Activated CD4-positive, alpha-beta T cell treated with anti-CD3 and anti-CD28 coated beads, Interleukin-10, Interleukin-2, amounts not matched to agents 100 ng/mL and 50 ng/mL, durations not matched to agents 16 hours and 8 hours (primary cell): ENCODE results near the gene SLCO3A1.

ENCODE experiments used
- DNase-seq: peaks from one replicate; pipeline ENCODE4 v3.0.0-alpha.2; 2020

SLCO3A1 gene

DNA sequence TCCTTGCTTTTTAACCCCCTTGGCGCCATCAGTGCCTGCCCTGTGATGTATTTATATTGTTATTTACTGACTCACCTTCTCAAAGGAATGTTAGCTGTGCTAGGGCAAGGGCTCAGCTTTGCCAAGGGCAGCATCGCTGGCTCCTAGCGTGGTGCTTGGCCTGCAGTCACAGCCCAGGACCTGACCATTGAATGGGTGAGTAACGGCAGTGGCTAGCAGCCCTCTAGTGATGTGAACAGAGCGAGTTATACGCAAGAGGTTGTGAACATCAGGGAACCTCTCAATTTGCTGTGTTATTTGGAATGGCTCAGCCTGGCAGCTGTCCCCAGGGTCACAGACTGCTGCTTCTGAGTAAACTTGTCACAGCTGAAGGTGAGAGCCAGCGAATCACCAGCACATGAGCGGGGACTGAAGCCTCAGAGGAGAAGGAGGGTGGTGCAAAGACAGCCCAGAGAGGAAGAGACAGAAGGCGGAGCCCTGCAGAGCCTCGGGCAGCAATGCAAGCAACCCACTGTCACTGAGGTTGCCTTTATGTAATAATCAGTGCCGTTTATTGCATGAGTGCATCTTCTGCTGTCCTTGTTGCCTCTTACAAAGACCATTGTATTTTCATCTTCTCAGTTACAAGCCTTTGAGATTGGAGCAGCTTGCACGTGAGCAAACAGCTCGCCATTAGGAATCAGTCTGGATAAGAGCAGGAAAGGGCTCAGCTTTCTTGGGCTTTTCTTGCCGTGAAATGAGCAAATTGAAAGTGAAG, 158.3 kb downstream of the SLCO3A1 start:
- DNase-seq: peak; percentile 32

DNA sequence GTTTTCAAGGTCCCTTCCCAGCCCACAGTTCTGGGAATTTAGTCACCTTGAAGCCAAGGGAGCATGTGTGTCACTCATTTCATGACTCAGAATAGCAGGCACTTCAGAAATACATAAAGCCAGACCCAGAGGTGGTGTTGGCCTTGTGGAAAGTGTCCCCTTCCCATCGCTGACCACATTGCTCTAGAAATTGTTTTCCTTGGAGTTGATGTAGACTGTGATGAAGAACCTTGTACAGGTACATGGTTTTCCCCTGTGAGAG, 158.8 kb downstream of the SLCO3A1 start:
- peak; percentile 28 for DNase-seq

DNA sequence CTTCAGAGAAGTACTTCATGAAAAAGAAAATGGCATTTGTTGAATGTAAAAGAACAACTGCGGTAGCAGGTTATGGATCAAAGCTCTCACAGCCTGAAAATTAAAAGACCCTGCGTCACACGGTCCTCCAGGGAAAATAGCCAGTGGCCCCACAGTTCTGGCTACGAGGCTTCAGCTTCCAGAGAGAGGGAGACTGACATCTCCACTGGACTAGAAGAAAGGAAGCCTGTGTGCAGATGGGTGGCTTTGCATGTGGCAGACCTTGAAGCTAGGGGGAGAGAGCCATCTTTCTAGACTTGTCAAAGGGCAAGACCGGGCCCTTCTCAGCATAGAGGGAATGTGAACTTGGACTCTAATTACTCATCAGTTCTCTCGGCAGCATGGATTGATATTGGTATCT, 159.4 kb downstream of the SLCO3A1 start:
- no peak for DNase-seq

DNA sequence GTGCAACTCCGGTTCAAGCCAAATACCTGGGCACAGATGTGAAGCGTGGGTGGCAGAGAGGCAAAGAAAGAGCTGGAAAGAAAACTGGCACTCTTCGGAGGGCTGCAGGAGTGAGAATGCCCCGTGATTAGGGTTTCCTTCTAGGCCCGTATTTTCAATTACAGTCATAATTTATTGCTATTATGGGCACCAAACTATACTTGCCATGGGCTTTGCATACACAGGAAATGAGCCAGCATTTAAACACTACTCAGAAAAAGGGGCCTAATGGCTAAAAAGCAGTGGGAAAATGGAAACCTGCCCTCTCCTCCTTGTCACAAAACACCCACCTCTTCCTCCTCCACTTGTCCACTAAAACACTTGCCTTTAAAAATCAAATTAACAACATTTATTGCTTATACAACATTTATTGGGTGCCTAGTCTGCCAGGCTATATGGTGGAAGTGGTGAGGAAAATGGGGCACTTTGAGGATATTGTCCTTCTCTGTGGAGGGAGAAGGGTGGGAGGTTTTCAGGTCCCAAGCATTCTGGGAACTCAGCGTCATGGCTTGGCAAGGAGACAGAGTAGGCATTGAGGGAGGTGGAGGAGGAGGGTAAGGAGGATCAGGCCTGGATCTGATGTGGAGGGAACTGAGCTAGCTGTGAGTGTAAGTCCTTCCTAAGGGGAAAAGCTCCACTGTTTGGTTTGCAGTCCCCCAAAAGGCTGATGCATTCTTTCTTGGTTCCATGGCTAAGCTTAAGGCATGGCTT, 160.9 kb downstream of the SLCO3A1 start:
- no peak for DNase-seq

DNA sequence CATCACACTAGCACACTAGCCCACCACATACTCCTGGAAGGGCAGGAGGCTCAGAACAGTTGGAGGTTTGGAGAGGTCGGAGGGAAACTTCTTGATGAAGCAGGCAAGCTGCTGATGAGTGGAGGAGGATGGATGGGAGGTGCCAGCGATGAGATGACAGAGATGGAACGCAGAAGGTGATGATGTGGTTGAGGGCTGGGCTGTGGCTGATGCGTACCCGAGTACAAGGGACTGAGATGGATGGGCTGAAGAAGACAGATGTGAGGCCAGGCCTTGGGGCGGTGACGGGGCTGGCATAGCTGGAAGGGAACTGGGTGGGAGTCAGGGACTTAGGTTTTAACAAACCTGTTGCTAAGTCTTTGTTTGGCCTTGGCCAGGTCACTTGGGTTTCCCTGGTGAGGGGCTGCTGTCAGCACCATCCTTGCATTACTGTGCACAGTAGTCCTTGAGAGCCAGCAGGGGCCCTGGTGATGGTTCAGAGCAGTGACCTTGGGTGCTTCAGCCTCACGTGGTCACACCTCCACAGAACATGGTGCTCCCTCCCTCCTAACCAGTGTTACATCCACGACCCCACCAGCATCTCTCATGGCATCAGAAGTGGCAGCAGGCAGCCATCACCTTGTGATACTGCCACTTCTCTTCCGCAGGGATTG, 164.5 kb downstream of the SLCO3A1 start:
- DNase-seq: no peak

DNA sequence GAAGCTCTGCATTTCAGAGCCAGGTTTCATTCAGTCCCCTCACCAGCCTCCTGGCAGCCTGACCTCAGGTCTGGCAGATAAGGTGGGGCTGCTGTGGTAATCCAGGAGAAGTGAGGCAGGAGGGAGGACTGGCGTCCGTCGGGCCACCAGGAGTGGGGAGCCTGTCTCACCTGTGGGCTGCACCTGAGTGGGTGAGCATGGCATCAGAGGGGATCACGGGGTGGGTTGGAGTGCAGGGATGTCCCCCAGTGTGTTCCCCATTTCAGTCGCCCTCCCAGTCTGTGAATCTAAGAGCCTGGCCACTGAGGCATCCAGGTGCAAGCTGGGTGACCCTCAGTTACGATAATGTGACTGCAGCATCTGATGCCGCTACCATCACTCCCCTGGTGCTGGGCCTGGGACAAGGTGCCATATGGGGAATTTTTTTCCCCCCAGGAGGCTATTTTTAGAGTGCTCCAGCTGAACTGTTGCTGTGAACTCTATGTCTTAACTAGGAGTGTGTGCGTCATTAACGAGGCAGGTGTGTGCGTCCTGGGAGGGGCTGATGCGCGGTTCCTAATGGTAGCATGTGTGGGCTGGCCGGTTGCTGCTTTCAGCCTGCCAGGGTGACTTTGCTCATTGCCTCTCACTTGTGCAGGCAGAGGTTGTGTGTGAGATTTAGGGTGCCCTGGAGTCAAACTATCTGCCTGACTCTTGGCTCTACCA, 165.2 kb downstream of the SLCO3A1 start:
- no peak for DNase-seq

DNA sequence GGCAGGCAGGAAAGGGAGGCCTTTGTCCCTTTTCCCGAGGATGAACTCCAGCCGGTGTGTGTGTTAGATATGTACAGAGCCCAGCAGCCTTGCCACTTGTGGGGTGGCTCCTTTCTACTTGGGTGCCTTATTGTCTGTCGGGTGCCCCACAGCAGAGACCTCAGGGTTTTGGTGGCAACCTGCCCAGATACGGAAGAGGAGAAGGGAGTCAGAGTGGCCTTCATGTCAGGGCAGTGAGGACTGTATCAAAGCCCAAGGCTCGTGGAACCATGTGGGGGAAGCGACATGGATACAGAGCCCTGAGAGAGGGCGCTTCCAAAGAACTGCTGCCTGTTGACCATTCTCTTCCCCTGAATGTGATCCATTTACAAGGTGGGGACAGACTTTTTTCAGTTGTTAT, 166.2 kb downstream of the SLCO3A1 start:
- no peak for DNase-seq

DNA sequence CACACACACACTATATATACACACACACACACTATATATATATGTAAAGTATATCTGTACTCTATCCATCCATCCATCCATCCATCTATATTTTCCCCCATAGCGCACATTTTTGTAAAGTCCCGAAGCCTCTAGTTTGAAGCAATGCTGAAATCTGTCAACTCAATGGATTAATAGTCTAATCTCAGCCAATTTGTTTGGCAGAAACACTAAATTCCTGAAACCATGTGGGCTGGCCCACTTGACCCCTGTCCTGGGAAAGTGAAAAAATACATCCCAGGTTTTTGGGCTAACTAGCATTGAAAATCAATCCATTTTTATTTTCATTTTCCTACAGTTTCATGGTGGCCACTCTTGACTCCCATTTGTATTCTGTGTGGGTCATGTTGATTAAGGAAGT, 166.7 kb downstream of the SLCO3A1 start:
- DNase-seq: no peak

DNA sequence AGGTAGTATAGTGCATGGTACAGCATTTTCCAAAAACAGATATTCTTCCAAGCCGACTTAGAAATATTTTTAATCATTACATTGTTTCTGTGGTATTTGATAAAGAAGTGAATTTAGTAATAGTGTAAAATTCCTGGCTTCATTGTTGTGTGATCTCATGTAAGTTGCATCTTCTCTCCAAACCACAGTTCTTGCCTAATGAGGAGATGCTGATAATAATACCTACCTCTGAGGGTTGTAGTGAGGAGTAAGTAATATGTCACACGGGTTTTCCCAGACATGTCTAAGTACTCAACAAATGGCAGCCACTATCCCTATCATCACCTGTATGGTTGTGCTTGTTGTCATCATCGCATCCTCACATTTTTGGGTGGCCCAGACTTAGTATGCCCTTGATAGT, 167.3 kb downstream of the SLCO3A1 start:
- no peak for DNase-seq

DNA sequence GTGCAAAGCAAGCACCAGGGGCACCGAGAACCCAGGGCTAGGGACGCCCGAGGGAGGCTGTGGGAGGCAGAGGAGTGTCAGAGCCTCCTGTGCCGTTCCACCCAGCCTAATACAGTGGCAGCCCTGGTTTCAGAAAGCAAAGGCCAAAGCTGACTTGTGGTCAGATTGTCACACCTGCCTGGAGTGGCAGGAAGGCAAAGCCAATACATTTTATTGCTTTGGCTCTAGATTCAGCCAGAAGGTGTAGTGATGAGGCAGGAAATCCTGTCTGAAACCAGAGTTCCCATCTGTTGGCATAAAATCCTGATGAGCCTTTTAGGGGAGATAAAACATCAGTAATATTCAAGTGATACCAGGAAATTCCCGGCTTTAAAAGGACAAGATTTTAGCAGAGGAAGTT, 168.3 kb downstream of the SLCO3A1 start:
- DNase-seq: no peak

DNA sequence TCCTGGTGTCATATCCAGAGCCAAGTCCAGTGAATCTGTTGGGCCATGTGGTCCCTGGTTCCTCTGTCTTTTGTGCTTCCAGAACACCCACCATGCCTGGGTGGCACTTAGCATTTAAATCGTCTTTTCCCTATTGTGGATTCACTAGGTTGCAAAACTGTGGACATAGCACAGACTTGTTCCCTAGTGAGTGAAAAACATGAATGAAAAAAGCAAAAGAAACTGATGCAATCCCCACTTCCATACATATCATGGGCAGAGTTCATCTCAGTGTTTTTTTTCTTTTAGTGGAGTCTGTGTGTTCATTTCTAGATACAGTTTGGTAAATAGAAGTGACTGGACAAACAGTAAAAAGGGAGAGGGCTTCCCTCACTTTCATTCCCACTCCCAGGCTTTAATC, 170.5 kb downstream of the SLCO3A1 start:
- no peak for DNase-seq

DNA sequence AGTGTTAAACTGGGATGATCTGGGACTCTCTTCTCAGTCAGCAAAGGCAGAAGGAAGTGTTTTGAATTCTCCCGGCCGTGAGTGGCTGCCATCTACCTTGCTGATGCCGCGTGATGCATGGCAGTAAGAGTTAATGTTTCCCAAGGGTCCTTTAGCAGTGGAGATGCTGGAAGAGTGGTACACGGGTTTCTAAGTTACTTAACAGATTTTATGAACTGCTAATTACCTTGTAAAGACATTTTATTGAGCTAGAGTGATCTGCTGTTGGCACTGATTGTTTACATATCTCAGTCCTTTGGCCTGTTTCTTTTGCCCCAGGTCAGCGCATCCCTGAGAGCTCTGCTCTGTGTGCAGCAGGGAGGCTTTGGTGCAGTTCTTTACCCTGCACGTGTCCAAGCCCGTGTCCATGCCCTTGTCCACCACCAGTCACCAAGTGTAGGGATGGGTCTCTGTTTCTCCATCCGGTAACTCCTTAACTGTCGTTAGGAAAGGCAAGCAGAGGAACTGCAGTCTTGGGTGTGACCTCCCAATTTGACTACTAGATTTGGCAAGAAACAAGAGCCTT, 172.3 kb downstream of the SLCO3A1 start:
- no peak for DNase-seq

DNA sequence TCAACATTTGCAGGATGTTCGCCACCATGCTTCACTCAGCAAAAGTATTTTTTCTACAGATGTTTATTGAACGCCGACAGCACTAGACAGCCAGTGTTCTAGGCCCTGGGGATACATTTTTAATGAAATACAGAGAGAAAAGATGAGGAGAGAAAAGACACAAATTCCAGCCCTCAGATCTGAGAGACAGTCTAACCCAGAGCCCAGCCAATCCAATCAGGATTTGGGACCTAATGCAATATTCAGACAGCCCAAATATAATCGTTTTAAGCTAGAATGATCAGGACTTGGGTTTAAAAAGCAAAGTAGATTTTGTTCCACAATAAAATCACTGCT, 174.8 kb downstream of the SLCO3A1 start:
- no peak for DNase-seq

DNA sequence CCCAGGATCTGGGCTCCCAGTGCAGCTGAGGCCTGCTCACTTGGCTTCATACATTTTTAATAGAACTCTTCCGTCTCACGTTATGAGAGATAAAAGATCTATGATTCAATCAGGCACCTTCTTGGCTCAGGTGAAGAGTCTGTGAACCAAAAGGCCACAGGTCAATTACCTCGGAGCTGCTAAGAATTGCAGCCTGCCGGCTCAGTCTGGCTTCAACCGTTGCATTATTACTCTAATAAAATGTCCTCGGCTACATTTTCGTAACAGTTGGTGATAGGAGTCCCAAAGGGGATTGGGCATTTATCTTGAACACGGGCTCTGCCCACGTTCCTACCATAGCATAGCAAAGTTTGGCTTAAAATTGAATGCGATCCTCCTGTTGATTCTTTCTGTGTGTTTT, 176.3 kb downstream of the SLCO3A1 start:
- no peak for DNase-seq

DNA sequence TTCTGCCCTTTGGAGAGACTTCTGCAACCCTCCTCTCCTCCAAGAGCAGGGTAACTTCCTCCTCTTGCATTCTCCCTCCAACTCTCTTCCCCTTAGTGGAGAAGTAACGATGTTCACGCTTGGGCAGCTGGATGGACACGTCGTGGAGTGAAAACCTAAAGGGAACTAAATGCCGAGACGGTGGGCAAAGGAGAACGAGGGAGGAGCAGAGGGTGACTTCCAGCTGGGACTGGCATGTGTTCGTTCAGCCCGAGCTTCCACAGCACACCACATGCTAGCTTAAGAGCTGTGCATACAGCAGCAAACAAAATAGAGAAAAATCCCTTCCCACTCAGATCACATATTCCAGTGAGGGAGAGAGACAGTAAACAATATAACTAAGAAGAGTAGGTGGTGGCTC, 179.8 kb downstream of the SLCO3A1 start:
- DNase-seq: no peak

DNA sequence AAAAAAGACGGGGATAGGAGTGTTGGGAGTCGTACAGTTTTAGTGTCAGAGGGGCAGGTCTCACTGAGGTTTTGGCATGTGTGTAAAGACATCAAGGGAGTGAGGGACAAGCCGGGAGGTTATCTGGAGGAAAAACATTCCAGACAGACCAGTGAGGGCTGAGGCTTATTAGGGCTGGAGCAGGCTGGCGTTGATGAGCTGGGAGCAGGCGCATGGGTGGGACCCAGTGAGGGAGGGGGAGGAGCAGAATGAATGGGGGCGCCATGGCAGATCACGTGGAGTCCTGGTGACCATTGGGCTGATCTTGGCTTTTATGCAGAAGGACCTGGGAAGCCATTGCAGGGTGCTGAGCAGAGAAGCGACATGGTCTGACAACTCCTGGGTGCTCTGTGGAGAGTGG, 180.2 kb downstream of the SLCO3A1 start:
- DNase-seq: no peak

DNA sequence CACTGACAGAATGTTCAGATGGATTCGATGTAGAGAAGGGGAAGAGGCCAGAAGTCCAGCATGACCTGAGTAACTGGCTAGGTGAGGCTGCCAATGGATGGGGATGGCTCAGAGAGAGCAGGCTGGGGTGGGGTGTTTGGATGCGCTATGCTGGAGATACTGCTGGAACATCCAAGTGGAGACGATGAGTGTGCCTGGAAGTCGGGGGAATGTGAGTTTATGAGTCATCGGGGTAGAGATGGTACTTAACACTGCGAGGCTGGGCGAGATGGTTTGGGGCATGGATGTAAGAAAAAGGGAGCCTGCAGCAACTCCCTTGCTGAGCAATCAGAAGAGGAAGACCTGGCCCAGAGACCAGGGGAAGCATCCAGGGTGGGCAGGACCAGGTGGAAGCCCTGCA, 180.7 kb downstream of the SLCO3A1 start:
- no peak for DNase-seq

DNA sequence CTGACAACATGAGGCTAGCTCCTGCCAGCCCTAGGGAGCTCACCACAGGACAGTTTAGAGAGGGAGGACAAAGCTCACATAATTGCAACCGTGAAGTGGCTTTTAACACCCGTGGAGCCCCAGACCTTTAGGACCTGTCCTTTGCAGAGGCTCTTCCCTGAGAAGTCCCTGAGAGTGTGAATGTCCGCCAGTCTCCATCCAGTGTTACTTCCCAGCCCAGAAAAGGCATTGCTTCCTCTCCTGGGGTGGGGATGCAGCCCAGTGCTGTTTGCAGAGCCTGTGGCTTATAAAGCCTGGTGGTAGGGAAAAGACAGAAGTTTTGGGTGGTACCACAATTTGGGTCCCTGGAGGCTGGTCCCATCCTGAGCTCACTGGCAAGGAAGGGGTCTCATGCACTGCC, 182.0 kb downstream of the SLCO3A1 start:
- DNase-seq: no peak

DNA sequence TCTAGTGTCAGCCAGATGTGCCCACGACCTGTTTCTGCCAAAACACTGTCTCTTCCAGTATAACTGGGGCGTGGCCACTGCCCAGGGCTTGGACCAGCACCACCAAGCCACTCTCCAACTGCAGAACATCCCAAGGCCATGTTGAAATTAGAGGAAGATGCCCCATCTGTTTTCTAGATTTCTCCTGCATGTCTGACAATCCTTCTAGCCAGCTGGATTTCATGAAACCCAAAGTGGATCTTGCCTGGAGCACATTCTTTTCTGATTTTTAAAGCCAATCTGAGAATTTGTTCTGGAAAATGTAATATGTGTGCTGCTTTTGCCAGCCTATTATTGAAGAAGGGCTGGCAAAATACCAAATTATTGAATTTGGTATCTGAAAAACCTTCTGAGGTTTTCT, 182.5 kb downstream of the SLCO3A1 start:
- no peak for DNase-seq

DNA sequence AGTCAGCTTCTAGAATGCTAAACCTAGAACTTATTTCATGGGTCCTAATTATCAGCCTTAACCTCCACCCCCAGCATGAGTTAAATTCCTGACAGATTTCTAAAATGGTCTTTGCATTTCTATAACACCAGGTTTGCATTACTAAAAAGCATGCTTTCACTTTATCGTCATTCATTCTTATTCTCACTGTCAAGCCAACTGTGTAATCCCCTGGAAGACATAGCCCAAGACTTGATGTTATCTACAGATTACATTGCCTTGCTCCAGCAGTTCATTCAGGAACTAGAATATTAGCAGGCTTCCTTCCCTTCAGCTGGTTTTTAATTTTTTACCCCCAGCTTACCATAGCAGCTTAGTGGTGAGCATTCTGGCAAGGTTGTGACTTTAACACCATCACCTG, 184.0 kb downstream of the SLCO3A1 start:
- no peak for DNase-seq

DNA sequence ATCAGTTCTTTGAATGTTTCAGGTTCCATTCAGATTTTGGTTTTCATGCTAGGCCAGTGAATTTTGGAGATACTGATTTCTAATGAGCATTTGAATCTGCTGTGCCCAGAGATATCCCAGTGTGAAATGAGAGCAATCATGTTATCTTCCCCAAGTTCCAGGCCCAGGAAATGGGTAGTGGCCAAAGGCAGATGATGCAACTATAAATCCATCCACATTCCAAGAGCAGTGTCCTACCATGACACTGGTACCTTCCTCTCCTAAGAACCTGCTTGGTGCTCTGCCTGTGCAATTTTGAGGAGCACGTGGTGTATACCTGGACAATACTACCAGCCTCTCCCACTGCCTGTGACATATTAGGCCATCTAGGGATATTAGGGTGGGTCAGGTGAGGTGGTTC, 186.8 kb downstream of the SLCO3A1 start:
- no peak for DNase-seq

DNA sequence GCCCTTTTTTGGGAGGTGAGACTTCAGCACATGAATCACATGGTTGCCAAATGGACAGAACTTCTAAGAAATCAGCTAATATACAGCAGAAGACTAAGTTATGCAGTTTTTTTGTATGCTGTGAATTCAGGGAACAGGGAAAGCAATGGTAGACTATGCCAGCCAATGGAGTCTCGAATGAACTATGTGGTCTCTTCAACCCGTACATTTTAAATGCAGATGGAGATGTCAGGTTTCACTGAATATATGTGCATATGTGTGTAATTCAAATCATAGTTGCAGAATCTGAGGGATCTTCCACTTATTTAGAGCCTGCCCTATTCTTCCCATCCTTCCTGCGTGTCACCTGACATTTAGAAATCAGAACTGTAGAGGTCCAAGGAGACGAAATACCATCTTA, 187.9 kb downstream of the SLCO3A1 start:
- DNase-seq: no peak

DNA sequence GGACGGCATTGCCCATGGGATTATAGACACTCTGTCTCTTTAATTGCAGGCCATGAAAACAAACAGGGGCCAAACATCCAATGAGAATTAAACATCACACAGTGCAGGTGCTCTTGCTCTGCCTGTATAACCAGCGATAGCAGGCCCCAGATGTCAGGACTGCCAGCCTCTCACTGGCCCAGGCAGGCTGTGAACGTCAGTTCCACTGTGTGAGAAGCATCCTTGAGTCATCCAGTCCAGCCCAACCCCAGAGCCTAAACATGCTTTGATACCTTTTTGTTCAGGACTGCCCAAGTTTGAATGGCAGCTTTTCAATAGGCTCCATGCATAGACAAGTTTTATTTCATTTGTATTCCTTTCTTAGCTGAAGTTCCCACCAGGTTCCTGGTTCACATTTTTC, 189.8 kb downstream of the SLCO3A1 start:
- no peak for DNase-seq
